NT2/D1 (cell line): ENCODE results near the gene SFXN1.
A peak's percentile ranks its signal among the peaks of the same experiment; 100 is the strongest.
"Not testable (repeated sequence)": the region's sequence is repeated elsewhere in the genome, so short reads cannot be mapped to it uniquely, and the experiment has no call there.

Source experiments
- DNase-seq: peaks from one replicate; pipeline ENCODE4 v3.0.0-alpha.2; 2011; ENCODE audit warnings: low read depth, low spot score
- H3K27me3 ChIP-seq: 2 replicates; pipeline ENCODE4 v1.6.0; 2011; ENCODE audit warnings: mild to moderate bottlenecking; ENCODE audit not compliant: insufficient read length, insufficient read depth
- H3K36me3 ChIP-seq: 2 replicates; pipeline ENCODE4 v1.6.1; 2011; ENCODE audit warnings: mild to moderate bottlenecking, low read length, mixed read lengths; ENCODE audit not compliant: insufficient read depth, insufficient read length
- H3K4me1 ChIP-seq: 2 replicates; pipeline ENCODE4 v1.5.1; 2011; ENCODE audit not compliant: insufficient read depth, insufficient read length
- H3K4me3 ChIP-seq: 2 replicates; pipeline ENCODE4 v1.5.1; 2011; ENCODE audit warnings: low read depth; ENCODE audit not compliant: insufficient read length
- H3K9ac ChIP-seq: 2 replicates; pipeline ENCODE4 v1.6.0; 2011; ENCODE audit warnings: low read depth; ENCODE audit not compliant: insufficient read length
- H3K9me3 ChIP-seq: 2 replicates; pipeline ENCODE4 v1.5.1; 2011; ENCODE audit warnings: mild to moderate bottlenecking, low read length; ENCODE audit not compliant: insufficient read depth
- SUZ12 ChIP-seq: IDR thresholded peaks from 2 replicates; pipeline ENCODE4 v1.6.1; 2011; ENCODE audit not compliant: insufficient read length, insufficient read depth; ENCODE audit errors: extremely low read depth
- YY1 ChIP-seq: IDR thresholded peaks from 2 replicates; pipeline ENCODE4 v1.6.1; 2011; ENCODE audit not compliant: insufficient read length, insufficient read depth
- ZNF274 ChIP-seq: IDR thresholded peaks from 2 replicates; pipeline ENCODE4 v1.6.1; 2011; ENCODE audit warnings: mild to moderate bottlenecking, low read depth, low read length

SFXN1 gene

DNA sequence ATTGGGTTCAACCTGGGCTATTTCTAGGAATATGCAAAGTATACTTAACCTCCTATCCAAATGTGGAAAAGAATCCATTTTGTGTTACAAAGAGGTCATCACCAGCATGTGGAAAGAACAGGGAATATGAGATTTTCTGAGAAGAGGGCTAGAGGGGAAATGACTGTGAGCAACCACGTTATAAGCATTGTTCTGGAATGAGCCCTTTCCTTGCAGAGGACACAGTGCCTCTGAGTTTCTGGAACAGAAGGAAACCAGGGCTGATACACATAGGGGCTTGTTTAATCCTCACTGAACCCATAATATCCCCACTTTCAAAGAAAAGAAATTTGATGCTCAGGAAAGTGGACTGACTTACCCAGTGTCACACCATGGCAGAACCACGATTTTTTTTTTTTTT lies 53.0 kb downstream of the SFXN1 start:
- no peak overlapping the region for H3K4me3 ChIP-seq
- peaks cover 20% of the 10 kb centered on the region for H3K36me3 ChIP-seq
- H3K9ac ChIP-seq, result no peak overlapping the region
- DNase-seq, result no peak
- H3K27me3 ChIP-seq, result no peaks in the 10 kb centered on the region
- TF ChIP-seq SUZ12 (no peak), ZNF274 (no peak), YY1 (no peak)
- no peaks in the 10 kb centered on the region for H3K9me3 ChIP-seq
- no peaks in the 10 kb centered on the region for H3K4me1 ChIP-seq

DNA sequence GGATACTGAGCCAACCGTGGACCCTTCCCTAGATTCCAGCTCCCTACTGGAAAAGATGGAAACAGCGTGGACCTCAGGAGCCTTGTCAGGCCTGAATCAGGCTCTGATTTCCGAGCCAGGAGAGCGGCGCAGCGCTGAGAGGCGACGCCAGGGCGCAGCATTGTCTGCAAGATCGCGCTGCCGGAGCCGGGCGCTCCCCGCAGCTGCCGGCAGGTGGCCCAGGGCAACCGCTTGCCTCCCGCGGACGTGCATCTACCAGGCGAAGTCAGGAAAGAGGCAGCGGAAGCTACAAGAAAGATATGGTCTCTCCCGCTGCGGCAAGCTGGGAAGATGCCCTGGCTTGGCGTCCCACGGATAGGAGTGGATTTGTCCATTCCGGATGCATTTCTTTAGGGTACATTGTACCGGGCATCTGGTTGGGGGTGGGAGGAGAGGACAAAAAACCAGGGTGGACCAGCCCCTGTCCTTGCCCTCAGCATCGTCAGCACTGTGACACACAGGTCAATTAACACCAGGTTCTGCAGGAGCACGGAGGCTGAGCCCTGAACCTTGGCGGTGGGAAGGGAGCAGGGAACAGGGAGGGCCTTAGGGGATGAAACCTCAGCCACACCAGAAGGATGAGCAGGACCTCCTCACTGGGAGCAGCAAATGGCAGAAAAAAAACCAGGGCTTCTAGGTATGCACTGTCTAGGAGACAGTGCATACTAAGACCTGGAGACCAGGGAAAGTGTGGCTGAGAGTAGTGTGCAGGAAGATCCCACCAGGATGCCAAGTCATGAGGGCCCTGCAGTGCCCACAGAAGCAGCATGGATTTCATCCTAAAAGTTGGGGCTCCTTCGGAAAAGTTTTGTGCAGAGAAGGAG lies 55.9 kb downstream of the SFXN1 start:
- no peaks in the 10 kb centered on the region for H3K9me3 ChIP-seq
- H3K36me3 ChIP-seq, result peaks cover 3% of the 10 kb centered on the region
- peak overlapping the region; percentile 11 for H3K9ac ChIP-seq
- no peaks in the 10 kb centered on the region for H3K27me3 ChIP-seq
- H3K4me3 ChIP-seq, result no peak overlapping the region
- TF ChIP-seq SUZ12 (no peak), YY1 (no peak), ZNF274 (no peak)
- H3K4me1 ChIP-seq, result no peaks in the 10 kb centered on the region
- DNase-seq, result peak; percentile 76

DNA sequence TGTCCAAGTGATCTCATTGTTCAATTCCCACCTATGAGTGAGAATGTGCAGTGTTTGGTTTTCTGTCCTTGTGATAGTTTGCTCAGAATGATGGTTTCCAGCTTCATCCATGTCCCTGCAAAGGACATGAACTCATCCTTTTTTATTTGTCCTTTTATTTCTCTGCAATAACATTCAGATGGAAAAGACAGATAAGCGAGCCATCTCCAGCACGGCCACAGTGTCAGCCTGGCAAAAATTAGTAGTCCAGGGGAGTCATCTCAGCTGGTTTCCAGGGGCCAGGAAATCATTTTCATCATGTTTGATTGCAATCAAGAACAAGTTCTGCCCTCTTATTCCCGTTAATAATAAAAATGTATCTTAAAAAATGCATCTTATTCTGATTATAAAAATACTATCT lies 57.0 kb downstream of the SFXN1 start:
- not testable (repeated sequence) for DNase-seq, H3K9ac ChIP-seq, H3K4me1 ChIP-seq, H3K9me3 ChIP-seq, H3K36me3 ChIP-seq, H3K27me3 ChIP-seq, H3K4me3 ChIP-seq

DNA sequence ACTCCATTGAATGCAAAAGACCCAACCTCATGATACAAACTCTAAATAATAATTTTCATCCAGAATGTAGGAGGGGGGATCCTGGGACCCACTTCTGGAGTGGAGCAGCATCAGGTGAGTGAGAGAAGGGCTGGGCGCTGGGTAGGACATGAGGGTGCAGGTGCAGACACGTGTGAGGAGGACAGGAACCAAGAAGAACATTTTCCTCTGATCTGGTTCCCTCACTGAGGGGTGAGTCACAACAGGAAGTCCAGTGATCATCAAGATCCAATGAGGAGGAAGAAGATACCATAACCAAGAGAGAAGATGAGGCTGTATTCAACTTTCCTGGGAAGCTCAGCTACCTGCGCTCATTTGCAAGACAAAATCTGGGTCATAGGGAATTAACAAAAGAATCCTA lies 57.4 kb downstream of the SFXN1 start:
- no peak for DNase-seq
- Histone ChIP-seq H3K36me3 (no peaks in the 10 kb centered on the region), H3K27me3 (no peaks in the 10 kb centered on the region), H3K9ac (no peak overlapping the region), H3K4me3 (no peak overlapping the region), H3K9me3 (no peaks in the 10 kb centered on the region), H3K4me1 (peaks cover 7% of the 10 kb centered on the region)
- no peak for TF ChIP-seq ZNF274
- TF ChIP-seq SUZ12, result no peak
- no peak for TF ChIP-seq YY1

DNA sequence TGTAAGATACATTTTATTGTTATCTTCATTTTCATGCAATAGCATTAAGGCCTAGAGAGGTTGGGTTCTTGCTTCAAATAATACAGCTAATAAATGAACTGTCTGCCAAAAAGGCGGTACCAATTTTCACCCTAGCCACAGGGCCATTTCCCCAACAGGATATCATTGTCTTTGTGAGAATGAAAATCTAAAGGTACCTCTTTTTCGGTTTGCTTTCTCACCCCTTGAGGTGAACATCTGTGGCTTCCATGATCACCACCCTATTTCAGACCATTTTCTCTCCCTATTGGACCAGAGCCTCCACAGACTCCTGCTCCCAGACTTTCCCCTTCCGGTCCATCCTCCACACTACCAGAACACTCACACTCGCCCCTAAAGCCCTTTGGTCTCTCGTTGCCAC lies 60.2 kb downstream of the SFXN1 start:
- no peak overlapping the region for H3K9ac ChIP-seq
- H3K36me3 ChIP-seq, result no peaks in the 10 kb centered on the region
- no peaks in the 10 kb centered on the region for H3K27me3 ChIP-seq
- no peak for TF ChIP-seq SUZ12
- TF ChIP-seq ZNF274, result no peak
- TF ChIP-seq YY1, result no peak
- H3K9me3 ChIP-seq, result no peaks in the 10 kb centered on the region
- no peak for DNase-seq
- no peak overlapping the region for H3K4me3 ChIP-seq
- H3K4me1 ChIP-seq, result peaks cover 7% of the 10 kb centered on the region

DNA sequence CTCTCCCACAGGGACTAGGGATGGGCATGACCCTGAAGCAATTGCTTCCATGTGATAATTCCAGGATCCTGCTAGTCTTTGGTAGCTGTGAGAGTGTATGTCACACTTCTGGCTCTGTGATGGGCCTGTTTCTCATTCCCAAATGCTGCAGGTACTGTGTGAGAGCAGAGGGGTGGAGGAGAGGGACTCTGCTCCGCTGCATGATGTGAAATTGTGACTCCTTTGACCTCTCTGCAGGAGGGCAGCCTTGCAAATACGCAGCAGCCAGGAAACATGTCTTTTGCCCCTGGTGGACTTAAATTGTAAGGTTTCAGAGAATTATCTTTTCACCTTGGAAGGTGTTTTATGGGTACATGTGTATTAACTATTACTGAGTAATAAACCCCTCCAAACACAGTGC lies 61.6 kb downstream of the SFXN1 start:
- H3K9ac ChIP-seq, result no peak overlapping the region
- no peak overlapping the region for H3K4me3 ChIP-seq
- no peaks in the 10 kb centered on the region for H3K9me3 ChIP-seq
- no peak for DNase-seq
- peaks cover 7% of the 10 kb centered on the region for H3K4me1 ChIP-seq
- H3K27me3 ChIP-seq, result no peaks in the 10 kb centered on the region
- TF ChIP-seq ZNF274 (no peak), SUZ12 (no peak), YY1 (no peak)
- H3K36me3 ChIP-seq, result no peaks in the 10 kb centered on the region

DNA sequence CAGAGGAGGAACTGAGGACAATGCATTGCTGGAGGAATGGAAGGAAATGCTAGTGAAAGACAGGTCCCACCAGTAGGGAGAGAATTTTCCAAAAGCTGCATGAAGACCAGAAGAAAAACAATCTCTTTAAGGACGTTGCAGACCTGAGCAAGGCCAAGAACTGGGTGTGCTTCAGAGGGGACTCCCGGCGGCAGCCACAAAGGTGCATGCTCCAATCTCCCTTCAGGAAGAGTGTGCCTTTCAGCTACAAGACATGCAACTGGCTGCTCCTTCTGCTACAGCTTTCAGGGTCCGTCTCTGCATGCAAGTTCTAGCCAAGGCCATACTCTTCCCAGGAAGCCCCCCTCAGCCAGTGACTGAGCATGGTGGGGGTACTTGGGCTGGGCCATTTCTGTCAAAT lies 62.9 kb downstream of the SFXN1 start:
- no peak overlapping the region for H3K9ac ChIP-seq
- no peak overlapping the region for H3K4me3 ChIP-seq
- H3K36me3 ChIP-seq, result no peaks in the 10 kb centered on the region
- H3K4me1 ChIP-seq, result peaks cover 7% of the 10 kb centered on the region
- TF ChIP-seq YY1 (no peak), ZNF274 (no peak), SUZ12 (no peak)
- H3K27me3 ChIP-seq, result no peaks in the 10 kb centered on the region
- no peak for DNase-seq
- no peaks in the 10 kb centered on the region for H3K9me3 ChIP-seq
